ENCODE measurements around the gene CEP152.
A peak's percentile ranks its signal among the peaks of the same experiment; 100 is the strongest.

The CEP152 gene

GRCh38 chr15:48765022-48765421, 45.8 kb downstream of the CEP152 start:
- DNase-seq (ENCODE audit: low spot score) = no peak

DNA sequence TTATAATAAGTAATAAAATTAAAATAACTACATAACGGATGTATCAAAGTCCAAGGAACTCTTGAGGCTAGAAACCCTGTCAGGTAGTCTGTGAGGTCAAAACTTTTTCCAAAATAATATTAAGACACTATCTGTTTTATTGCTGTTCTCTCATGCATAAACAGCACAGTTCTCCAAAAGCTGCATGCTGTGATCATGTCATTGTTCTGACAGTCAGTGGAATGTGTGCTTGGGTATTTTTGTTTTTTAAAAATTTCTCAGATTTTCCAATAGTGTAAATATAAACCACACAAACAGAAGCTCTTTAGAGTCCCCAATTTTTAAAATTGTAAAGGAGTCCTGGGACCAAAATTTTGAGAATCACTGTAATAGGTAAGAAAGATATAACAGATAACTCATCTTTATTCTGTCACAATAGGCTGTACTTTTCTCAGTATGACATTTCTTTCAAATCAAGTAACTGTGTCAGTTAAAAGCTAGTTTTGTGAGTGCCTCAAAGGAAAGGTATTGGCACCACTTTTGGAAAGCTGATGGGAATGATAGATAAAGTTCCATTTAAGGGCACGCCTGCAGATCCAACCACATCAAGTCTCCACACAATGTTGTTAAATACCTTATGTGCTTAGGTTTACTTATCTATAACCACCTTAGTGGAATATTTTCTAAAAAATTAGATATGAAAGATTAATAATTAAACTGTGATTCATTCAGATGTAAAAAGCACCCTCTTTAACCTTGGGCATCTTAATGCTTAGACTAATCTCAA, 49.3 kb downstream of the CEP152 start:
- DNase-seq (ENCODE audit: low spot score) = no peak

DNA sequence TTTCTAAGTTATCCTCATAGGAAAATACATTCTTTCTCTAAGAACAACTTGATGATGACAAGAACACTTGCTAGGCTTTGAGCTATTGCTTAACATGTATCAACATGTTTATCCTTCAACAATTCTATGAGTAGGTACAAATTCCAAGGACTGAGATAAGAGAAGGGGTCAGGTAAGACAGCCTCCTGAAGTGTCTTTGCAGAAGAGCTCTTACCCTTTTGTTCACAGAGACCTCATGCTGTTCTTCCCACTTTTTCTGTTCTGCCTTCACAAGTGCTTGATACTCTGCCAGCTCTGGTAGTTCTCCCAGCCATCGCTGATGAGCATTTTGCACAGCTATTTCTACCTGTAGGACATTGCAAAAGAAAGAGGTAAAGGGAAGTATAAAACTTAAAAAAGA, 50.9 kb downstream of the CEP152 start:
- no peak for DNase-seq (ENCODE audit: low spot score)

- DNase-seq (ENCODE audit: low spot score) = no peak
These were observed 53.2 kb downstream of the CEP152 start for GRCh38 chr15:48757661-48758060.

DNA sequence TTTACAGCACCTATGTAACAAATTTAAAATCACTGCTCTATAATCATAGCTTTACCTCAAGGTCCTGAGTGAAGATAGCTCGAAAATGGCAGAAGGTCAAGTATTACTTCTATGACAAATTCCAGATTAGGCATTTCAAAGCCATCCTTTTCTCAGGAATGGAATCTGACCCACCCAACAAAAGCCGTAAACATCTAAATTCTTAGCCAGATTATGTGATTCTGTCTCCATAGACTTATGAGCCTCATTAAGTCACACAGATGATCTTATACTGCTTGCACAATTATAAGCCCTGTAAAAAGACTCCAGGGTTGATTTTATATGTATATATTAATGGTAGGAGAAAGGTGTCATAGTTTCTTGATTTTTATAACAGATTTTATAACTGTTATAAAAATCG, 56.9 kb downstream of the CEP152 start:
- DNase-seq (ENCODE audit: low spot score) = no peak

DNA sequence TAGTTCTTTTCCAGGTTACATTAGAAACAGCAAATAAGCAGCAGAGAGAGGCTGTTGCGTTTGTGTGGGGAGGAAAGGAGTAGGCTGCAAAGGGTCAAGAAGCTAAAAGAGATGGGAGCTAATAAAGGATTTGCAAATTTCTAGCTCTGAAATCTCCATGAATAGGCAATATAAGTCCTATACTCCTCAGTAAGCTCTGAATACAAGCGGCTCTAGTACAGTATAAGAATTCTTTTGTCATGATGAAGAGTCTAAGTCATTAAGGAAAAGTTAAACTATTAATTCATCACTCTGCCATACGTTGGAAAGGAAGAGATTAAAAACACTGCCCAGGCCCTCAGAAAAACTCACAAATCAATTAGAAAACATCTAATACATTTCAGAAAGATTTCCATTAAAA, 59.3 kb downstream of the CEP152 start:
- no peak for DNase-seq (ENCODE audit: low spot score)

DNA sequence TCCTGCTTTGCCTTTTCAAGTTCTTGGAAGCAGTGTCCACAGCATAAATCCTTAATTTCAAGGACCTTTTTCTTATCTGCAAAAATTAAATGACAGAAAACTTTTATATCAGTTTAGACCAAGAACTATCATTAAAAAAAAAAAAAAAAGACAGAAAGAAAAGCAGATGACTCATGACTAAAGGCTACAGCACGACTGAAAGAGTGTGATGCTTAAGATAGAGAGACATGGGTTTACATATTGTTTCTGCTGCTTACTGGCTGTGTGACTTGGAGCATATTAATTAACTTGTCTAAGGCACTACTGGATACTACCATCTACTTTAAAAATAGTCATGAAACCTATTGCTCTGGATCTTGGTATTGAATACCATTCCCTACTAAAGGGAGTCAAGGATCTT, 62.3 kb downstream of the CEP152 start:
- no peak for DNase-seq (ENCODE audit: low spot score)

- DNase-seq (ENCODE audit: low spot score) = no peak
These were observed 77.3 kb downstream of the CEP152 start for GRCh38 chr15:48733615-48734014.

DNA sequence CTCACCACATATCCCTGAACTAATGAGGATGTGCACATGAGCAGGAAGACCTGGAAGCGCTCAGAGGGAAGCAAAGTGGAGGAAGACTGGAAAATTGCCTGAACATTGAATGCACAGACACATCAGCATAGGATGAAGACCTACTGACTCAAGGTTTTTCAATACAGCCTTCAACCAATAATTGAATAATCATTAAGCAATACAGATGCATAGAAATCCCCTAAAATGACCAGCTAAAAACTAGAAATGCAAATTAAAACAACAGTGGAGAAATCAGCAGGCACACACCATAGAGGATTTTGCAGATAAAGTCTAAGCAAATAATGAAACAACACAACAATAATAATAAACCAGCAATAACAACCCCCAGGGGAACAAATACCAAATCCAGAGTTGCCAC, 80.4 kb downstream of the CEP152 start:
- no peak for DNase-seq (ENCODE audit: low spot score)

GRCh38 chr15:48723969-48724368, 86.9 kb downstream of the CEP152 start:
- no peak for DNase-seq (ENCODE audit: low spot score)

GRCh38 chr15:48722764-48723661, 87.9 kb downstream of the CEP152 start:
- no peak for DNase-seq (ENCODE audit: low spot score)

GRCh38 chr15:48721061-48721810, 89.6 kb downstream of the CEP152 start:
- no peak for DNase-seq (ENCODE audit: low spot score)

DNA sequence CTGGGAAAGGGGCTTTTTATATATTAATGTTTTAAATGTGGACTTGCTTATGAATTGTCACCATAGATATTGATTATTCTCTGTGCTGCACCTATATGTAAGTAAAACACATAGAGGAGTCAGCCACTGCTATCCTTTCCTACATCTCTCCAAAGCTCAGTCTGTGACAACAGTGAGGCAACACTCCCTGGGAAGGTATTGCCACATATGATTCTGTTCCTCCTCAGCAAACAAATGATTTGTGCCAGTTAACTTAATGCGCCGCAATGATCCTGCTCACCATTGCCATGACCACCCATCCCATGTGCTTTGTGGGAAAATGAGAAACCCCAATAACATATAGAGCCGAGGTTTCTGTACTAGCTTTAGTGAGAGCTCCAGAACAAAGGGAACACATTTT, 90.2 kb downstream of the CEP152 start:
- peak; percentile 2 for DNase-seq (ENCODE audit: low spot score)

- no peak for DNase-seq (ENCODE audit: low spot score)
These were observed 91.2 kb downstream of the CEP152 start for GRCh38 chr15:48719668-48720067.

GRCh38 chr15:48718646-48719045, 92.2 kb downstream of the CEP152 start:
- no peak for DNase-seq (ENCODE audit: low spot score)

DNA sequence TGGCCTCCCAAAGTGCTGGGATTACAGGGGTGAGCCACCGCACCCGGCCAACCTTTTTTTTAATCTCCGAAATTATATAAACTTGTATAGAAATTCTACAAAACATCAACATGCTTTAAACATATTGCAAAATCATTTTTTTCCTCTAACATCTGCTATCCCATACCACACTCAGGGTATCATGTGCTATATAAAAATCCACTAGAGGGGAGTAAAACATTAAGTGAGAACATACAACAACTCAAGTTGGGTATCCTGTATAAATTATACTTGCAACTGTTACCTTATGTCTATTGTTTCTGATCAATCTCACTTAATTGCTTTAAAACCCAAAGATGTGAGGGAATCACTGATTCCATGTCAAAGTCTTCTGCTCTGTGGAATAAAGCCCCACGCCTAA, 93.4 kb downstream of the CEP152 start:
- DNase-seq (ENCODE audit: low spot score) = no peak

GRCh38 chr15:48712546-48712945, 98.3 kb downstream of the CEP152 start:
- no peak for DNase-seq (ENCODE audit: low spot score)

GRCh38 chr15:48710952-48711495, 99.8 kb downstream of the CEP152 start:
- DNase-seq (ENCODE audit: low spot score) = no peak

DNA sequence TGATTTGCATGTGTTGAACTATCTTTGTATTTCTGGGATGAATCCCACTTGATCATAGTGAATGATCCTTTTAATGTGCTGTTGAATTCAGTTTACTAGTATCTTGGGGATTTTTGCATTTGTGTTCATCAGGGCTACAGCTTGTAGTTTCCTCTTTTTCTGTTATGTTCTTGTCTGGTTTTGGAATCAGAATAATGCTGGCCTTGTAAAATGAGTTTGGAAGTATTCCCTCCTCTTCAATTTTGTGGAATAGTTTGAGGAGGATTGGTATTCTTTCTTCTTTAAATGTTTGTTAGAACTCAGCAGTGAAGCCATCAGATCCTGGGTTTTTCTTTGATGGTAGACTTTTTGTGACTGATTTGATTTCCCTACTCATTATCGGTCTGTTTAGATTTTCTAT, 102.2 kb downstream of the CEP152 start:
- DNase-seq (ENCODE audit: low spot score) = no peak

GRCh38 chr15:48705381-48705780, 105.5 kb downstream of the CEP152 start:
- DNase-seq (ENCODE audit: low spot score) = no peak

GRCh38 chr15:48703544-48703943, 107.3 kb downstream of the CEP152 start:
- no peak for DNase-seq (ENCODE audit: low spot score)

GRCh38 chr15:48702569-48703236, 108.2 kb downstream of the CEP152 start:
- no peak for DNase-seq (ENCODE audit: low spot score)
